ENCODE data around the gene CHST14.

The CHST14 gene

GRCh38 chr15:40468898-40469331, 1.9 kb upstream of the CHST14 start:
- Histone ChIP-seq H3K9me3 (ENCODE audit: control insufficient read depth, insufficient read depth, low read length) (no peaks in the 10 kb centered on the region), H3K36me3 (ENCODE audit: control insufficient read depth, insufficient read depth, low read length) (peaks cover 32% of the 10 kb centered on the region), H3K27me3 (ENCODE audit: control insufficient read depth, insufficient read depth, low read length) (peaks cover 5% of the 10 kb centered on the region), H3K4me3 (ENCODE audit: low read depth, low read length) (no peak overlapping the region), H3K4me1 (ENCODE audit: control insufficient read depth, insufficient read depth, low read length) (peaks cover 11% of the 10 kb centered on the region), H3K9ac (ENCODE audit: low read depth, low read length) (no peak overlapping the region)

- Histone ChIP-seq H3K36me3 (ENCODE audit: control insufficient read depth, insufficient read depth, low read length) (peaks cover 23% of the 10 kb centered on the region), H3K4me1 (ENCODE audit: control insufficient read depth, insufficient read depth, low read length) (peaks cover 11% of the 10 kb centered on the region), H3K4me3 (ENCODE audit: low read depth, low read length) (peak overlapping the region; percentile 64), H3K9me3 (ENCODE audit: control insufficient read depth, insufficient read depth, low read length) (no peaks in the 10 kb centered on the region), H3K9ac (ENCODE audit: low read depth, low read length) (peak overlapping the region; percentile 60), H3K27me3 (ENCODE audit: control insufficient read depth, insufficient read depth, low read length) (peaks cover 5% of the 10 kb centered on the region)
Measured at GRCh38 chr15:40469776-40470390, 901 bp upstream of the CHST14 start.

DNA sequence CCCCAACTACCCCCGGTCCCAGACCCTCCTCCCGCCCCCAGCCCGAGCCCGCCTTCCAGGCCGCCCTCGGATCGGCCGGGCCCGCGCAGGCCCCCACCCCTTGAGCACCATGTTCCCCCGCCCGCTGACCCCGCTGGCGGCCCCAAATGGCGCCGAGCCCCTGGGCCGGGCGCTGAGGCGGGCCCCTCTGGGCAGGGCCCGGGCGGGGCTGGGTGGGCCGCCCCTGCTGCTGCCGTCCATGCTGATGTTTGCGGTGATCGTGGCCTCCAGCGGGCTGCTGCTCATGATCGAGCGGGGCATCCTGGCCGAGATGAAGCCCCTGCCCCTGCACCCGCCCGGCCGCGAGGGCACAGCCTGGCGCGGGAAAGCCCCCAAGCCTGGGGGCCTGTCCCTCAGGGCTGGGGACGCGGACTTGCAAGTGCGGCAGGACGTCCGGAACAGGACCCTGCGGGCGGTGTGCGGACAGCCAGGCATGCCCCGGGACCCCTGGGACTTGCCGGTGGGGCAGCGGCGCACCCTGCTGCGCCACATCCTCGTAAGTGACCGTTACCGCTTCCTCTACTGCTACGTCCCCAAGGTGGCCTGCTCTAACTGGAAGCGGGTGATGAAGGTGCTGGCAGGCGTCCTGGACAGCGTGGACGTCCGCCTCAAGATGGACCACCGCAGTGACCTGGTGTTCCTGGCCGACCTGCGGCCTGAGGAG, 472 bp downstream of the CHST14 start:
- H3K4me3 ChIP-seq (ENCODE audit: low read depth, low read length), result peak overlapping the region; percentile 91
- no peaks in the 10 kb centered on the region for H3K9me3 ChIP-seq (ENCODE audit: control insufficient read depth, insufficient read depth, low read length)
- peaks cover 5% of the 10 kb centered on the region for H3K27me3 ChIP-seq (ENCODE audit: control insufficient read depth, insufficient read depth, low read length)
- peaks cover 11% of the 10 kb centered on the region for H3K36me3 ChIP-seq (ENCODE audit: control insufficient read depth, insufficient read depth, low read length)
- H3K4me1 ChIP-seq (ENCODE audit: control insufficient read depth, insufficient read depth, low read length), result peaks cover 11% of the 10 kb centered on the region
- peak overlapping the region; percentile 83 for H3K9ac ChIP-seq (ENCODE audit: low read depth, low read length)

- H3K4me3 ChIP-seq (ENCODE audit: low read depth, low read length), result peak overlapping the region; percentile 91
- no peaks in the 10 kb centered on the region for H3K9me3 ChIP-seq (ENCODE audit: control insufficient read depth, insufficient read depth, low read length)
- H3K4me1 ChIP-seq (ENCODE audit: control insufficient read depth, insufficient read depth, low read length), result peaks cover 11% of the 10 kb centered on the region
- peak overlapping the region; percentile 83 for H3K9ac ChIP-seq (ENCODE audit: low read depth, low read length)
- H3K36me3 ChIP-seq (ENCODE audit: control insufficient read depth, insufficient read depth, low read length), result peaks cover 6% of the 10 kb centered on the region
- peaks cover 5% of the 10 kb centered on the region for H3K27me3 ChIP-seq (ENCODE audit: control insufficient read depth, insufficient read depth, low read length)
Measured at GRCh38 chr15:40471808-40472150, 995 bp downstream of the CHST14 start.

DNA sequence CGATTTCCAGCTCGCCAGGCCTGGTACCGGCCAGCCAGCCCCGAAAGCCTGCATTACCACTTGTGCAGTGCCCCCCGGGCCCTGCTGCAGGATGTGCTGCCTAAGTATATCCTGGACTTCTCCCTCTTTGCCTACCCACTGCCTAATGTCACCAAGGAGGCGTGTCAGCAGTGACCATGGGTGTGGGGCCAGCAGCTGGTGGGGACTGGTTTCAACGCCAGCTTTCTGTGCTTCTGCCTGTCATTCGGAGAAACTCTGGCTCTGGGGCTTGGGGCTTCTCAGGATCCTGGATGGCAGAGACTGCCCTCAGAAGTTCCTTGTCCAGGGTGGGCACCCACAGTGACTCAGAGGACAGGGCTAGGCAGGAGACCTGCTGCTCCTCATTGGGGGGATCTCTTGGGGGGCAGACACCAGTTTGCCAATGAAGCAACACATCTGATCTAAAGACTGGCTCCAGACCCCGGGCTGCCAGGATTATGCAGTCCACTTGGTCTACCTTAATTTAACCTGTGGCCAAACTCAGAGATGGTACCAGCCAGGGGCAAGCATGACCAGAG, 1.5 kb downstream of the CHST14 start:
- peaks cover 5% of the 10 kb centered on the region for H3K36me3 ChIP-seq (ENCODE audit: control insufficient read depth, insufficient read depth, low read length)
- peak overlapping the region; percentile 91 for H3K4me3 ChIP-seq (ENCODE audit: low read depth, low read length)
- peaks cover 11% of the 10 kb centered on the region for H3K4me1 ChIP-seq (ENCODE audit: control insufficient read depth, insufficient read depth, low read length)

DNA sequence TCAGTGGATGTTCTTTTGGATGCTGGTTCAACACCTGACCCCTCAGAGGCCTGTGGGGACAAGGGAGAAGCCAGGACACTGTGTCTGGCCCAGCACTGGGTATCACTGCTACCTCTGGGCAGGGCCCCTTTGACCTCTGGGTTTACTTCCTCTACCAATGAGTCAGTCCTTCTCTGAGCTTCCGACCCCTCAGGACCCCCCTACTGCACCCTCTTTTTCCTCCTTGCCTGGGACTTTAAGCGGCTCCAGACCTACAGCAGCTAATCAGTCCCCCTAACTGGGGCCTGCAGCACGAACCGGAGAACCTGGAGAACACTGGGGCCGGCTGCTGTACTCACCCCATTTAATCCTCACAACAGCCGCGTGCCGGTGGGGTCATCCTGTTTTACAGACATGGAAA, 3.8 kb downstream of the CHST14 start:
- H3K9ac ChIP-seq (ENCODE audit: low read depth, low read length), result no peak overlapping the region
- H3K36me3 ChIP-seq (ENCODE audit: control insufficient read depth, insufficient read depth, low read length), result no peaks in the 10 kb centered on the region
- peaks cover 5% of the 10 kb centered on the region for H3K27me3 ChIP-seq (ENCODE audit: control insufficient read depth, insufficient read depth, low read length)
- no peak overlapping the region for H3K4me3 ChIP-seq (ENCODE audit: low read depth, low read length)
- H3K4me1 ChIP-seq (ENCODE audit: control insufficient read depth, insufficient read depth, low read length), result peaks cover 13% of the 10 kb centered on the region
- H3K9me3 ChIP-seq (ENCODE audit: control insufficient read depth, insufficient read depth, low read length), result no peaks in the 10 kb centered on the region

More for the DNA sequence above, 1.5 kb downstream of the CHST14 start:
- Histone ChIP-seq H3K9ac (ENCODE audit: low read depth, low read length) (peak overlapping the region; percentile 83), H3K27me3 (ENCODE audit: control insufficient read depth, insufficient read depth, low read length) (peaks cover 5% of the 10 kb centered on the region), H3K9me3 (ENCODE audit: control insufficient read depth, insufficient read depth, low read length) (no peaks in the 10 kb centered on the region)

GRCh38 chr15:40477642-40478327, 7.0 kb downstream of the CHST14 start:
- H3K9ac ChIP-seq (ENCODE audit: low read depth, low read length), result no peak overlapping the region
- no peaks in the 10 kb centered on the region for H3K9me3 ChIP-seq (ENCODE audit: control insufficient read depth, insufficient read depth, low read length)
- H3K36me3 ChIP-seq (ENCODE audit: control insufficient read depth, insufficient read depth, low read length), result no peaks in the 10 kb centered on the region

GRCh38 chr15:40479024-40479423, 8.2 kb downstream of the CHST14 start:
- no peaks in the 10 kb centered on the region for H3K27me3 ChIP-seq (ENCODE audit: control insufficient read depth, insufficient read depth, low read length)
- H3K9me3 ChIP-seq (ENCODE audit: control insufficient read depth, insufficient read depth, low read length), result no peaks in the 10 kb centered on the region
- no peaks in the 10 kb centered on the region for H3K36me3 ChIP-seq (ENCODE audit: control insufficient read depth, insufficient read depth, low read length)
- H3K4me1 ChIP-seq (ENCODE audit: control insufficient read depth, insufficient read depth, low read length), result peaks cover 2% of the 10 kb centered on the region
- H3K9ac ChIP-seq (ENCODE audit: low read depth, low read length), result no peak overlapping the region
- H3K4me3 ChIP-seq (ENCODE audit: low read depth, low read length), result no peak overlapping the region

More at GRCh38 chr15:40477642-40478327, 7.0 kb downstream of the CHST14 start:
- no peak overlapping the region for H3K4me3 ChIP-seq (ENCODE audit: low read depth, low read length)
- no peaks in the 10 kb centered on the region for H3K27me3 ChIP-seq (ENCODE audit: control insufficient read depth, insufficient read depth, low read length)
- H3K4me1 ChIP-seq (ENCODE audit: control insufficient read depth, insufficient read depth, low read length), result peaks cover 2% of the 10 kb centered on the region

DNA sequence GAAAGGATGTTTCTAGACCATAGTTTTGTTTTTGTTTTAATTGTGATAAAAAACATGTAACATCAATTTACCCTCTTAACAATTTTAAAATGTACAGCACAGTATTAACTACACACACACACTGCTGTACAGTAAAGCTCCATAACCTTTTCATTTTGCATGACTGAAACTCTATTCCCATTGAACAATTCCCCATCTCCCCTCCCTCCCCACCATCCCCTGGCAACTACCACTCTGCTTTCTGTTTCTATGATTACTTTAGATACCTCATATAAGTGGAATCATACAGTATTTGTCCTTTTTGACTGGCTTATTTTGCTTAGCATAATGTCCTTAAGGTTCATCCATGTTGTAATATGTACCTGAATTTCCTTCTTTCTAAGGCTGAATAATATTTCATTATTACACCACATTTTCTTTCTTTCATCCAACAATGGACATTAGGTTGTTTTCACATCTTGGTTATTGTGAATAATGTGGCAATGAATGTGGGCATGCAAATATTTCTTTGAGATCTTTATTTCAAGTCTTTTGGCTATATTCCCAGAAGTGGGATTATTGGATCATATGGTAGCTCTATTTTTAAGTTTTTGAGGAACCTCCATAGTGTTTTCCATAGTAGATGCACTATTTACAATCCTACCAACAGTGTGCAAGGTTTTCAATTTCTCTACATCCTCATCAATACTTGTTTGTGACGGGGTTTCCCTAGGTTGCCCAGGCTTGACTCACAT, 10.7 kb downstream of the CHST14 start:
- peaks cover 2% of the 10 kb centered on the region for H3K4me1 ChIP-seq (ENCODE audit: control insufficient read depth, insufficient read depth, low read length)
- H3K36me3 ChIP-seq (ENCODE audit: control insufficient read depth, insufficient read depth, low read length), result no peaks in the 10 kb centered on the region
- no peak overlapping the region for H3K4me3 ChIP-seq (ENCODE audit: low read depth, low read length)
- H3K9me3 ChIP-seq (ENCODE audit: control insufficient read depth, insufficient read depth, low read length), result no peaks in the 10 kb centered on the region
- no peaks in the 10 kb centered on the region for H3K27me3 ChIP-seq (ENCODE audit: control insufficient read depth, insufficient read depth, low read length)
- H3K9ac ChIP-seq (ENCODE audit: low read depth, low read length), result no peak overlapping the region

GRCh38 chr15:40483919-40484318, 13.1 kb downstream of the CHST14 start:
- no peak overlapping the region for H3K4me3 ChIP-seq (ENCODE audit: low read depth, low read length)
- H3K9me3 ChIP-seq (ENCODE audit: control insufficient read depth, insufficient read depth, low read length), result no peaks in the 10 kb centered on the region
- H3K9ac ChIP-seq (ENCODE audit: low read depth, low read length), result no peak overlapping the region
- H3K36me3 ChIP-seq (ENCODE audit: control insufficient read depth, insufficient read depth, low read length), result no peaks in the 10 kb centered on the region
- no peaks in the 10 kb centered on the region for H3K27me3 ChIP-seq (ENCODE audit: control insufficient read depth, insufficient read depth, low read length)
- no peaks in the 10 kb centered on the region for H3K4me1 ChIP-seq (ENCODE audit: control insufficient read depth, insufficient read depth, low read length)

GRCh38 chr15:40486066-40486770, 15.4 kb downstream of the CHST14 start:
- Histone ChIP-seq H3K9me3 (ENCODE audit: control insufficient read depth, insufficient read depth, low read length) (no peaks in the 10 kb centered on the region), H3K9ac (ENCODE audit: low read depth, low read length) (no peak overlapping the region), H3K4me1 (ENCODE audit: control insufficient read depth, insufficient read depth, low read length) (no peaks in the 10 kb centered on the region), H3K36me3 (ENCODE audit: control insufficient read depth, insufficient read depth, low read length) (no peaks in the 10 kb centered on the region), H3K4me3 (ENCODE audit: low read depth, low read length) (no peak overlapping the region), H3K27me3 (ENCODE audit: control insufficient read depth, insufficient read depth, low read length) (no peaks in the 10 kb centered on the region)

Measured in iPS-15b (cell line).